K562 (cell line): ENCODE results near the gene LYRM1. TPM values are rescaled to one million over a fixed set of nuclear protein-coding genes. Genes with fewer than 3 reads are reported as not detected.

Source experiments
- ATAC-seq: fragments of 200-7000 bp; cut with Tn5 transposase; 3 replicates; pipeline ENCODE4 v1.9.1; 2020; ENCODE audit warnings: moderate library complexity
- BruUV-seq: library from RNA; stranded (reverse); fragments of 400-500 nt; replicated peaks from 2 replicates; lab custom pipeline; 2021; lab: Mats Ljungman, UMichigan
- CTCF ChIA-PET: fragments of 300-600 bp; formaldehyde crosslinking; extraction: SDS; loops from one replicate; lab custom pipeline; 2021; ENCODE audit warnings: low intra/inter-chr PET ratio; lab: Yijun Ruan, JAX
- POLR2A ChIA-PET: fragments of 300-600, 350-650 bp; sonication (Branson Sonifier 250); formaldehyde crosslinking; extraction: SDS; loops from one replicate; lab custom pipeline; 2021; ENCODE audit warnings: antibody characterized with exemption, inconsistent platforms; lab: Yijun Ruan, JAX
- DNase-seq, 4 experiments: peaks; one replicate each; pipeline versions ENCODE4 v3.0.0 to v3.0.0-alpha.2; 2011 to 2018; ENCODE audit warnings: low spot score in 3 of 4, mixed read lengths in 3 of 4; ENCODE audit errors: extremely low read depth in 1 of 4
- FAIRE-seq: peaks from 2 replicates; lab custom pipeline; 2011; peaks lifted over from hg19 to GRCh38; lab: Jason Lieb, UNC
- H2AFZ ChIP-seq: 2 replicates; pipeline ENCODE4 v1.6.0; 2011; ENCODE audit warnings: low read depth, low read length, control low read depth, inconsistent platforms
- H3K27ac ChIP-seq: fragments of 200-600 bp; 3 replicates; pipeline ENCODE4 v1.8.0; 2011; ENCODE audit warnings: low read depth, mild to moderate bottlenecking, control low read depth, inconsistent platforms, low read length, moderate library complexity, mixed read lengths; ENCODE audit errors: extremely low read depth
- H3K27me3 ChIP-seq, 2 experiments: fragments of 300-600 bp in 1 of 2; 2 replicates in 1 of 2; 3 replicates in 1 of 2; pipeline versions ENCODE4 v1.6.0 to v1.8.0; 2011; ENCODE audit warnings: inconsistent platforms in 2 of 2, low read length in 2 of 2, mild to moderate bottlenecking in 1 of 2, mixed read lengths in 1 of 2, moderate library complexity in 1 of 2; ENCODE audit not compliant: control insufficient read depth in 2 of 2, insufficient read depth in 2 of 2
- H3K36me3 ChIP-seq: fragments of 300-600 bp; 3 replicates; pipeline ENCODE4 v1.8.0; 2011; ENCODE audit warnings: mild to moderate bottlenecking, low read length, inconsistent platforms; ENCODE audit not compliant: control insufficient read depth, insufficient read depth
- H3K4me1 ChIP-seq, 2 experiments: fragments of 200-600 bp in 1 of 2; replicated peaks in 1 of 2; 2 replicates in 1 of 2; 3 replicates in 1 of 2; pipeline versions ENCODE4 v1.5.1 to v1.8.0; 2011; ENCODE audit warnings: inconsistent platforms in 2 of 2, low read length in 2 of 2, mild to moderate bottlenecking in 1 of 2, mixed read lengths in 1 of 2, moderate library complexity in 1 of 2; ENCODE audit not compliant: control insufficient read depth in 2 of 2, insufficient read depth in 2 of 2
- H3K4me2 ChIP-seq: 2 replicates; pipeline ENCODE4 v1.6.1; 2011; ENCODE audit warnings: low read length, control low read depth, inconsistent platforms, mixed read lengths; ENCODE audit not compliant: insufficient read depth
- H3K4me3 ChIP-seq: fragments of 200-600 bp; sonication (generic), shearing (Covaris generic); 2 replicates; pipeline ENCODE4 v1.5.1; 2016; ENCODE audit warnings: control low read depth, inconsistent platforms
- H3K79me2 ChIP-seq: fragments of 200-600 bp; 3 replicates; pipeline ENCODE4 v1.8.0; 2011; ENCODE audit warnings: low read length, inconsistent platforms; ENCODE audit not compliant: control insufficient read depth, insufficient read depth
- H3K9ac ChIP-seq, 2 experiments: 2 replicates each; pipeline versions ENCODE4 v1.6.0 to v1.6.1; 2011; ENCODE audit warnings: low read depth in 2 of 2, low read length in 2 of 2, control low read depth in 1 of 2, inconsistent platforms in 1 of 2, mild to moderate bottlenecking in 1 of 2, mixed read lengths in 1 of 2; ENCODE audit not compliant: insufficient read depth in 1 of 2
- H3K9me1 ChIP-seq: one replicate; pipeline ENCODE4 v1.6.0; 2011; ENCODE audit warnings: inconsistent platforms, mild to moderate bottlenecking, low read length, moderate library complexity; ENCODE audit not compliant: control insufficient read depth, insufficient read depth
- H3K9me3 ChIP-seq: replicated peaks from 2 replicates; pipeline ENCODE4 v1.5.1; 2011; ENCODE audit warnings: low read depth, low read length, inconsistent platforms; ENCODE audit not compliant: control insufficient read depth, insufficient read depth
- H4K20me1 ChIP-seq: replicated peaks from 2 replicates; pipeline ENCODE4 v1.6.1; 2011; ENCODE audit warnings: low read length, inconsistent platforms, mixed read lengths; ENCODE audit not compliant: control insufficient read depth, insufficient read depth
- ADNP ChIP-seq: fragments of 200-800 bp; sonication (Bioruptor generic); IDR thresholded peaks from 2 replicates; pipeline ENCODE4 v1.6.1; 2016; ENCODE audit warnings: missing genetic modification characterization, missing compliant biosample characterization
- HCFC1 ChIP-seq: IDR thresholded peaks from 2 replicates; pipeline ENCODE4 v1.6.1; 2012; ENCODE audit warnings: low read depth, low read length, improper control_type of control experiment
- HEY1 ChIP-seq: fragments of 250-450 bp; sonication (Bioruptor Pico); IDR thresholded peaks from 2 replicates; pipeline ENCODE4 v1.5.0; 2020; ENCODE audit warnings: mild to moderate bottlenecking, moderate library complexity, borderline replicate concordance
- RBBP5 ChIP-seq: fragments of 200-600 bp; sonication (generic); IDR thresholded peaks from 2 replicates; pipeline ENCODE4 v1.6.1; 2012; ENCODE audit warnings: borderline replicate concordance, mild to moderate bottlenecking, low read length, control low read depth, inconsistent platforms; ENCODE audit not compliant: insufficient read depth, poor library complexity, severe bottlenecking
- RBM39 ChIP-seq: fragments of 200-400 bp; formaldehyde crosslinking; optimal IDR thresholded peaks from 2 replicates; pipeline ENCODE3; 2018; ENCODE audit warnings: low read depth, low read length
- RUNX1 ChIP-seq: sonication (generic); IDR thresholded peaks from 2 replicates; pipeline ENCODE4 v1.6.1; 2016; ENCODE audit warnings: antibody characterized with exemption, low read depth
- ZFPM2 ChIP-seq: fragments of 250-450 bp; sonication (Bioruptor Pico); IDR thresholded peaks from 2 replicates; pipeline ENCODE4 v1.5.1; 2022; ENCODE audit warnings: mild to moderate bottlenecking
- ZNF140 ChIP-seq: fragments of 250-450 bp; sonication (Bioruptor Pico); IDR thresholded peaks from 2 replicates; pipeline ENCODE4 v1.8.0; 2021; ENCODE audit warnings: moderate library complexity, mild to moderate bottlenecking, inconsistent platforms
- WGBS: fragments of 100-300 bp; shearing (Covaris generic); methylation state at CpG from one replicate; pipeline ENCODE4 v1.1.6; 2016; ENCODE audit warnings: low coverage, mixed read lengths; ENCODE audit not compliant: insufficient coverage; ENCODE audit errors: missing lambda C conversion rate; 5-methylcytosine and 5-hydroxymethylcytosine counted together
- in situ Hi-C: fragments of 300-500 bp; cut with MboI; formaldehyde crosslinking; loops from 4 replicates; pipeline ENCODE4 v1.15.0; 2018; ENCODE audit warnings: inconsistent platforms, mixed read lengths
- intact Hi-C: fragments of 100-400 bp; cut with micrococcal nuclease; formaldehyde crosslinking; loops from 2 replicates; pipeline ENCODE4 v1.14.2; 2022
- polyA plus RNA-seq, 8 experiments: library from polyadenylated mRNA; depleted of rRNA in 4 of 8; stranded (reverse) in 5 of 8; unstranded in 3 of 8; fragments of >200 nt; fragmentation: Nextera tagmentation in 2 of 8; fragmentation: Illumina TruSeq in 1 of 8; extraction: Ambion mirVana in 2 of 8; extraction: Trizol in 1 of 8; gene quantifications; 2 replicates each; pipeline versions ENCODE4 v1.2.1 to v1.2.3, GENCODE V29; 2011 to 2014; ENCODE audit warnings: inconsistent platforms in 1 of 8, missing spikeins in 1 of 8
- total RNA-seq, 7 experiments: library from RNA; depleted of rRNA in 6 of 7; stranded (reverse); fragments of >200 nt in 6 of 7; fragmentation: Illumina TruSeq in 2 of 7; extraction: Trizol in 2 of 7; gene quantifications; 2 replicates each; pipeline versions ENCODE4 v1.2.1 to v1.2.3, GENCODE V29; 2011 to 2021; ENCODE audit warnings: low replicate concordance in 1 of 7
- TF ChIP-seq, protein P1 (sequence below), 2 experiments: fragments of 450-650 bp; IDR thresholded peaks; 2 replicates each; pipeline ENCODE4 v1.6.1; 2016
- TF ChIP-seq, protein P2 (sequence below): fragments of 450-650 bp; IDR thresholded peaks from 2 replicates; pipeline ENCODE4 v1.6.1; 2016; ENCODE audit warnings: low read depth

LYRM1 gene
- total and polyA plus RNA-seq, 9 of the 15 experiments (the other 6 are each of a cell fraction or from before 2014, with no cell fraction given) = 17.5 to 44.1 (median 32.7) TPM

DNA sequence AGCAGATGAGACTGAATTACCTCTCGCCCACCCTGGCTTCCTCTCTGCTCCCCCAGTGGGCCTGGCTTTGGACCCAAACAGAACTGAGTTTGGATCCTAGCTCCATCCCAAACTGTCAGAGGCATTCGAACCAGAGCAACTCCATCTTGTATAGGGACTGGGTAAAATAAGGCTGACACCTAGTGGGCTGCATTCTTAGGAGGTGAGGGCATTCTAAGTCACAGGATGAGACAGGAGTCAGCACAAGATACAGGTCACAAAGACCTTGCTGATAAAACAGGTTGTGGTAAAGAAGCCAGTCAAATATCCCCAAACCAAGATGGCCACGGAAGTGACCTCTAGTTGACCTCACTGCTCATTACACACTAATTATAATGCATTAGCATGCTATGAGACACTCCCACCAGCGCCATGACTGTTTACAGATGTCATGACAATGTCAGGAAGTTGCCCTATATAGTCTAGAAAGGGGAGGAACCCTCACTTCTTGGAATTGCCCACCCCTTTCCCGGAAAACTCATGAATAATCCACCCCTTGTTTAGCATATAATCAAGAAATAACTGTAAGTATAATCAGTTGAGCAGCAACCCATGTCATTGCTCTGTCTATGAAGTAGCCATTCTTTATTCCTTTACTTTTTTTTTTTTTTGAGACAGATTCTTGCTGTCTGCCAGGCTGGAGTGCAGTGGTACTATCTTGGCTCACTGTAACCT lies 44.4 kb downstream of the LYRM1 start:
- Histone ChIP-seq H2AFZ (peak overlapping the region; percentile 68), H3K4me2 (no peak overlapping the region; the same call in 1 of the 2 replicates), H3K4me1 (peaks cover 12 to 24% of the 10 kb centered on the region in 2 experiments), H3K79me2 (no peaks in the 10 kb centered on the region), H3K27me3 (0 out of 5 replicates have a peak, but pooled peaks cover 0 to 2% of the 10 kb centered on the region in 2 experiments), H3K36me3 (no peaks in the 10 kb centered on the region), H3K27ac (peak overlapping the region; percentile 81), H3K4me3 (no peak overlapping the region), H3K9me1 (no peaks in the 10 kb centered on the region), H3K9ac (no peak overlapping the region), H4K20me1 (no peaks in the 10 kb centered on the region), H3K9me3 (0 out of 2 replicates have a peak, but pooled peaks cover 2% of the 10 kb centered on the region)
- ChIA-PET POLR2A (no interaction called here), CTCF (no interaction called here)
- ATAC-seq (peak; percentile 91), DNase-seq (peak; percentile 35 to 83 (median 42)), FAIRE-seq (peak; percentile 90)
- intact Hi-C loops = loop anchor here (1.0 to 5.0 kb wide), 2 partner anchors 43 to 95 kb away; partner anchors contain the start of genes DCUN1D3 and LYRM1
- in situ Hi-C loops = no loop called here
- WGBS = 44% methylated on average over 5 of the region's 5 CpGs
- BruUV-seq = no TSS peak
- TF ChIP-seq, protein P1, sequence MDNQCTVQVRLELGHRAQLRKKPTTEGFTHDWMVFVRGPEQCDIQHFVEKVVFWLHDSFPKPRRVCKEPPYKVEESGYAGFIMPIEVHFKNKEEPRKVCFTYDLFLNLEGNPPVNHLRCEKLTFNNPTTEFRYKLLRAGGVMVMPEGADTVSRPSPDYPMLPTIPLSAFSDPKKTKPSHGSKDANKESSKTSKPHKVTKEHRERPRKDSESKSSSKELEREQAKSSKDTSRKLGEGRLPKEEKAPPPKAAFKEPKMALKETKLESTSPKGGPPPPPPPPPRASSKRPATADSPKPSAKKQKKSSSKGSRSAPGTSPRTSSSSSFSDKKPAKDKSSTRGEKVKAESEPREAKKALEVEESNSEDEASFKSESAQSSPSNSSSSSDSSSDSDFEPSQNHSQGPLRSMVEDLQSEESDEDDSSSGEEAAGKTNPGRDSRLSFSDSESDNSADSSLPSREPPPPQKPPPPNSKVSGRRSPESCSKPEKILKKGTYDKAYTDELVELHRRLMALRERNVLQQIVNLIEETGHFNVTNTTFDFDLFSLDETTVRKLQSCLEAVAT (IDR thresholded peaks at IDR 0.05) = no peak
- TF ChIP-seq ZNF140 (CRISPR knock-in tag) = peak; percentile 99
- no peak for TF ChIP-seq RUNX1
- TF ChIP-seq ZFPM2 (CRISPR knock-in tag) = peak; percentile 99
- no peak for TF ChIP-seq RBM39
- peak; percentile 99 for TF ChIP-seq HEY1 (CRISPR knock-in tag)
- TF ChIP-seq RBBP5 = no peak
- TF ChIP-seq ADNP (tag) = no peak
- TF ChIP-seq, protein P2, sequence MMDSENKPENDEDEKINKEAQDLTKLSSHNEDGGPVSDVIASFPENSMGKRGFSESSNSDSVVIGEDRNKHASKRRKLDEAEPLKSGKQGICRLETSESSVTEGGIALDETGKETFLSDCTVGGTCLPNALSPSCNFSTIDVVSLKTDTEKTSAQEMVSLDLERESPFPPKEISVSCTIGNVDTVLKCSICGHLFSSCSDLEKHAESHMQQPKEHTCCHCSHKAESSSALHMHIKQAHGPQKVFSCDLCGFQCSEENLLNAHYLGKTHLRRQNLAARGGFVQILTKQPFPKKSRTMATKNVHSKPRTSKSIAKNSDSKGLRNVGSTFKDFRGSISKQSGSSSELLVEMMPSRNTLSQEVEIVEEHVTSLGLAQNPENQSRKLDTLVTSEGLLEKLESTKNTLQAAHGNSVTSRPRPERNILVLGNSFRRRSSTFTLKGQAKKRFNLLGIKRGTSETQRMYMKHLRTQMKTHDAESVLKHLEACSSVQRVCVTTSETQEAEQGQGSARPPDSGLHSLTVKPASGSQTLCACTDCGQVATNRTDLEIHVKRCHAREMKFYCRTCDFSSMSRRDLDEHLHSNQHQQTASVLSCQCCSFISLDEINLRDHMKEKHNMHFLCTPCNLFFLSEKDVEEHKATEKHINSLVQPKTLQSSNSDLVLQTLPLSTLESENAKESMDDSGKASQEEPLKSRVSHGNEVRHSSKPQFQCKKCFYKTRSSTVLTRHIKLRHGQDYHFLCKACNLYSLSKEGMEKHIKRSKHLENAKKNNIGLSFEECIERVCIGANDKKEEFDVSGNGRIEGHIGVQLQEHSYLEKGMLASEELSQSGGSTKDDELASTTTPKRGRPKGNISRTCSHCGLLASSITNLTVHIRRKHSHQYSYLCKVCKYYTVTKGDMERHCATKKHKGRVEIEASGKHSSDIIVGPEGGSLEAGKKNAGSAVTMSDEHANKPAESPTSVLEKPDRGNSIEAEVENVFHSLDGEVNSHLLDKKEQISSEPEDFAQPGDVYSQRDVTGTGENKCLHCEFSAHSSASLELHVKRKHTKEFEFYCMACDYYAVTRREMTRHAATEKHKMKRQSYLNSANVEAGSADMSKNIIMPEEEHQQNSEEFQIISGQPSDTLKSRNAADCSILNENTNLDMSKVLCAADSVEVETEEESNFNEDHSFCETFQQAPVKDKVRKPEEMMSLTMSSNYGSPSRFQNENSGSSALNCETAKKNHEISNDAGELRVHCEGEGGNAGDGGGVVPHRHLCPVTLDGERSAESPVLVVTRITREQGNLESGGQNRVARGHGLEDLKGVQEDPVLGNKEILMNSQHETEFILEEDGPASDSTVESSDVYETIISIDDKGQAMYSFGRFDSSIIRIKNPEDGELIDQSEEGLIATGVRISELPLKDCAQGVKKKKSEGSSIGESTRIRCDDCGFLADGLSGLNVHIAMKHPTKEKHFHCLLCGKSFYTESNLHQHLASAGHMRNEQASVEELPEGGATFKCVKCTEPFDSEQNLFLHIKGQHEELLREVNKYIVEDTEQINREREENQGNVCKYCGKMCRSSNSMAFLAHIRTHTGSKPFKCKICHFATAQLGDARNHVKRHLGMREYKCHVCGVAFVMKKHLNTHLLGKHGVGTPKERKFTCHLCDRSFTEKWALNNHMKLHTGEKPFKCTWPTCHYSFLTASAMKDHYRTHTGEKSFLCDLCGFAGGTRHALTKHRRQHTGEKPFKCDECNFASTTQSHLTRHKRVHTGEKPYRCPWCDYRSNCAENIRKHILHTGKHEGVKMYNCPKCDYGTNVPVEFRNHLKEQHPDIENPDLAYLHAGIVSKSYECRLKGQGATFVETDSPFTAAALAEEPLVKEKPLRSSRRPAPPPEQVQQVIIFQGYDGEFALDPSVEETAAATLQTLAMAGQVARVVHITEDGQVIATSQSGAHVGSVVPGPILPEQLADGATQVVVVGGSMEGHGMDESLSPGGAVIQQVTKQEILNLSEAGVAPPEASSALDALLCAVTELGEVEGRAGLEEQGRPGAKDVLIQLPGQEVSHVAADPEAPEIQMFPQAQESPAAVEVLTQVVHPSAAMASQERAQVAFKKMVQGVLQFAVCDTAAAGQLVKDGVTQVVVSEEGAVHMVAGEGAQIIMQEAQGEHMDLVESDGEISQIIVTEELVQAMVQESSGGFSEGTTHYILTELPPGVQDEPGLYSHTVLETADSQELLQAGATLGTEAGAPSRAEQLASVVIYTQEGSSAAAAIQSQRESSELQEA = no peak
- TF ChIP-seq HCFC1 = peak; percentile 49; the same call in 1 of the 2 replicates
